Activated B cell treated with CpG ODN at 0.5 μM for 24 hours (primary cell): ENCODE data around the gene IL18. TPM values are rescaled to one million over a fixed set of nuclear protein-coding genes. Genes with fewer than 3 reads are reported as not detected.
A peak's percentile ranks its signal among the peaks of the same experiment; 100 is the strongest.

ENCODE experiments used
- ATAC-seq: fragments of 200-7000 bp; cut with Tn5 transposase; one replicate; pipeline ENCODE4 v1.10.0; 2021; ENCODE audit warnings: low read depth, mild to moderate bottlenecking, moderate library complexity
- CTCF ChIA-PET: fragments of 350-600 bp; sonication (Branson Sonifier 250); formaldehyde crosslinking; loops from one replicate; lab custom pipeline; 2021; ENCODE audit warnings: antibody characterized with exemption; lab: Charles Lee
- POLR2A ChIA-PET: fragments of 350-600 bp; sonication (Branson Sonifier 250); formaldehyde crosslinking; loops from one replicate; lab custom pipeline; 2021; ENCODE audit warnings: antibody characterized with exemption; lab: Charles Lee
- DNase-seq: peaks from one replicate; pipeline ENCODE4 v3.0.0; 2022
- H3K27ac Mint-ChIP-seq: one replicate; pipeline ENCODE4 v1.8.0; 2020; ENCODE audit warnings: mixed read lengths
- H3K27me3 Mint-ChIP-seq: one replicate; pipeline ENCODE4 v1.8.0; 2021; ENCODE audit warnings: mixed read lengths
- H3K36me3 Mint-ChIP-seq: one replicate; pipeline ENCODE4 v1.8.0; 2021; ENCODE audit warnings: low read depth, mixed read lengths
- H3K4me1 Mint-ChIP-seq: one replicate; pipeline ENCODE4 v1.8.0; 2021; ENCODE audit warnings: mixed read lengths
- H3K4me3 Mint-ChIP-seq: one replicate; pipeline ENCODE4 v1.8.0; 2020; ENCODE audit warnings: mild to moderate bottlenecking, mixed read lengths
- H3K9me3 Mint-ChIP-seq: one replicate; pipeline ENCODE4 v1.8.0; 2020; ENCODE audit warnings: mixed read lengths
- intact Hi-C: fragments of 100-400 bp; cut with micrococcal nuclease; formaldehyde crosslinking; loops from one replicate; pipeline ENCODE4 v1.15.1; 2024
- total RNA-seq: library from RNA; stranded (reverse); gene quantifications from 2 replicates; pipeline ENCODE4 v1.2.3, GENCODE V29; 2022
- TF ChIP-seq, protein P1 (sequence below): fragments of 200-600 bp; IDR thresholded peaks from one replicate; pipeline ENCODE4 v1.8.0; 2022; ENCODE audit warnings: antibody characterized with exemption, mild to moderate bottlenecking

IL18 gene
- total RNA-seq, 1 donor from 2014 or later, result 1.00 TPM

DNA sequence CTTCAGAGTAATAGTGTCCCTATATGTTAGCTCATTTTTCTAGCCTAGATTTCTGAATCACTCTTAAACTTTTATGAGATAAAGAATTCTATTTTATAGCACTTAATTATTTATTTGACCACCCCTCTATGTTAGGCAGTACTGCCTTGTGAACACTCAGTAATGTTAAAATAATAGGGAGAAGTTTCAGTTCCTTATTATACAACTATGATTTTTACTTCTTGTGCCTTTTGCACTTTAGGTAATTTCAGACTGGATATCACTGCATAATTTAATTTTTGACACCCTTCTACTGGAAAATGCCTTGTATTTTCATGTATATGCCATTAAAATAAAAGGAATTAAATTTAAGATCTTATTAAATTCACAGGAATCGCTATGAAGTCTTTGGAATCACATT is 14.5 kb upstream of the IL18 start:
- Mint-ChIP-seq H3K27me3 (peaks cover 9% of the 10 kb centered on the region), H3K27ac (no peak overlapping the region), H3K4me1 (peaks cover 31% of the 10 kb centered on the region), H3K4me3 (no peak overlapping the region), H3K9me3 (no peaks in the 10 kb centered on the region), H3K36me3 (no peaks in the 10 kb centered on the region)
- no peak for DNase-seq
- intact Hi-C loops, result loop anchor here (5.0 kb wide), 1 partner anchor 301 kb away; the partner anchor contains the start of genes CFAP68 and FDXACB1
- ChIA-PET CTCF (no interaction called here), POLR2A (no interaction called here)
- ATAC-seq, result no peak
- TF ChIP-seq, protein P1, sequence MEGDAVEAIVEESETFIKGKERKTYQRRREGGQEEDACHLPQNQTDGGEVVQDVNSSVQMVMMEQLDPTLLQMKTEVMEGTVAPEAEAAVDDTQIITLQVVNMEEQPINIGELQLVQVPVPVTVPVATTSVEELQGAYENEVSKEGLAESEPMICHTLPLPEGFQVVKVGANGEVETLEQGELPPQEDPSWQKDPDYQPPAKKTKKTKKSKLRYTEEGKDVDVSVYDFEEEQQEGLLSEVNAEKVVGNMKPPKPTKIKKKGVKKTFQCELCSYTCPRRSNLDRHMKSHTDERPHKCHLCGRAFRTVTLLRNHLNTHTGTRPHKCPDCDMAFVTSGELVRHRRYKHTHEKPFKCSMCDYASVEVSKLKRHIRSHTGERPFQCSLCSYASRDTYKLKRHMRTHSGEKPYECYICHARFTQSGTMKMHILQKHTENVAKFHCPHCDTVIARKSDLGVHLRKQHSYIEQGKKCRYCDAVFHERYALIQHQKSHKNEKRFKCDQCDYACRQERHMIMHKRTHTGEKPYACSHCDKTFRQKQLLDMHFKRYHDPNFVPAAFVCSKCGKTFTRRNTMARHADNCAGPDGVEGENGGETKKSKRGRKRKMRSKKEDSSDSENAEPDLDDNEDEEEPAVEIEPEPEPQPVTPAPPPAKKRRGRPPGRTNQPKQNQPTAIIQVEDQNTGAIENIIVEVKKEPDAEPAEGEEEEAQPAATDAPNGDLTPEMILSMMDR, result no peak

DNA sequence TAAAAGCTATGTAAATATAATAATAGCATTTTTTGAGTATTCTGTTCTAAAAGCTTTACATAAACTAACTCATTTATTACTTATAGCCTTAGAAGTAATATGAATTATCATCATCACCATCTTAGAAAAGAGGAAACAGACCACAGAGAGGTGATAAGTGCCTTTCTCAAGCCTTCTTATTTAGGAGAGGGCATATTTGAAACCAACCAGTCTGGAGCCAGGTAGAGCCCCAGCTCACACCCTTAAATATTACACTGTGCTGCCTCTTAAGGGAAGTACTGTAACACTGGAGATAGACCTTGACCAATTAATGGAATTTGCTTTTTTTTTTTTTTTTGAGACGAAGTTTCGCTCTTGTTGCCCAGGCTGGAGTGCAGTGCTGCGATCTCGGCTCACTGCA is 13.7 kb upstream of the IL18 start:
- DNase-seq (no peak), ATAC-seq (no peak)
- CTCF ChIA-PET, result interaction anchor here (0.7 kb wide), 1 partner anchor 39 kb away, joined by 3 read pairs; no protein-coding TSS in a partner anchor
- intact Hi-C loops, result loop anchor here (5.0 kb wide), 1 partner anchor 300 kb away; the partner anchor contains the start of genes CFAP68 and FDXACB1
- Mint-ChIP-seq H3K4me1 (peaks cover 24% of the 10 kb centered on the region), H3K27me3 (peaks cover 9% of the 10 kb centered on the region), H3K36me3 (no peaks in the 10 kb centered on the region), H3K27ac (no peak overlapping the region), H3K4me3 (no peak overlapping the region), H3K9me3 (no peaks in the 10 kb centered on the region)
- TF ChIP-seq, protein P1, result no peak
- POLR2A ChIA-PET, result interaction anchor here (0.7 kb wide), 1 partner anchor 1751 kb away, joined by 3 read pairs; no protein-coding TSS in a partner anchor

DNA sequence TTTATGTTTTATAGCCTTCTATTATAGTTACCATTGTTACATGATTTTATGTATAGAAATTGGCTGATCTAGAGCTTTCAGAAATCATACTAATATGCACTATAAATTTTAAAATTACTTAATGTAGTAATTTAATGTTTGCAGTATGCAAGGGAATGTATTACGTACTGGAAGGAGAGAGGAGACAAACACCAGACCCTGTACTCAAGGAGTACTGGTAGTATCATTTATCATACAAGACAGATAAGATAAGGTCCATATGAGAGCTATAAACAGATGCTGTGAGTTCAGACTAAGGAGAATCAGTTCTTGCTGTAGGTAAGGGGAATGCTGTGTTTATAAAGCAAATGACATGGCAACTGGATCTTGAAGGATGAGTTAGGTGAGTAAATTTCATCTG is 12.2 kb upstream of the IL18 start:
- no peak overlapping the region for H3K27ac Mint-ChIP-seq
- intact Hi-C loops, result loop anchor here (5.0 kb wide), 1 partner anchor 299 kb away; the partner anchor contains the start of genes CFAP68 and FDXACB1
- no peaks in the 10 kb centered on the region for H3K9me3 Mint-ChIP-seq
- ChIA-PET CTCF (no interaction called here), POLR2A (no interaction called here)
- no peak overlapping the region for H3K4me3 Mint-ChIP-seq
- no peak for DNase-seq
- ATAC-seq, result no peak
- H3K4me1 Mint-ChIP-seq, result peaks cover 24% of the 10 kb centered on the region
- H3K27me3 Mint-ChIP-seq, result peaks cover 9% of the 10 kb centered on the region
- no peaks in the 10 kb centered on the region for H3K36me3 Mint-ChIP-seq
- TF ChIP-seq, protein P1, result no peak

DNA sequence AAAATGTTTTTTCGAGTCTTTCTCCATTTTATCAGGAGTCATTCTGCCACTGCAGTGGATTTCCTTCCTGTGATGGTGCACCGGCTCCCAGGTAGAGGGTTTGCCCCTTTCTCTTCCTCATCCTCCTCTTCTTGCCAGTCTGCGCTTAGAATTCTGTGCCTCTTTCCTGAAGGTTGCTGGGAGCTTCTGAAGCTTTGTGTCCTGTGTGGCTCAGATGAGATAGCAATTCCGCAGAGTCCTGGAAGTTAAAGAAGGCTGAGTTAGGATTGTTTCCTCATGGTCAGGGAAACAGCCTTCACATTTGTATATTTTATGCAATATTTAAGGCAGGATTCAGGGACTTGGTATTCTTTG is 11.7 kb upstream of the IL18 start:
- intact Hi-C loops, result loop anchor here (1.0 to 5.0 kb wide), 3 partner anchors 62 to 298 kb away; partner anchors contain the start of genes CFAP68 and FDXACB1
- Mint-ChIP-seq H3K4me1 (peaks cover 24% of the 10 kb centered on the region), H3K27ac (no peak overlapping the region), H3K36me3 (no peaks in the 10 kb centered on the region), H3K9me3 (no peaks in the 10 kb centered on the region), H3K27me3 (peaks cover 9% of the 10 kb centered on the region), H3K4me3 (peak overlapping the region; percentile 1)
- POLR2A ChIA-PET, result no interaction called here
- ATAC-seq, result no peak
- TF ChIP-seq, protein P1, result no peak
- CTCF ChIA-PET, result no interaction called here
- DNase-seq, result no peak

DNA sequence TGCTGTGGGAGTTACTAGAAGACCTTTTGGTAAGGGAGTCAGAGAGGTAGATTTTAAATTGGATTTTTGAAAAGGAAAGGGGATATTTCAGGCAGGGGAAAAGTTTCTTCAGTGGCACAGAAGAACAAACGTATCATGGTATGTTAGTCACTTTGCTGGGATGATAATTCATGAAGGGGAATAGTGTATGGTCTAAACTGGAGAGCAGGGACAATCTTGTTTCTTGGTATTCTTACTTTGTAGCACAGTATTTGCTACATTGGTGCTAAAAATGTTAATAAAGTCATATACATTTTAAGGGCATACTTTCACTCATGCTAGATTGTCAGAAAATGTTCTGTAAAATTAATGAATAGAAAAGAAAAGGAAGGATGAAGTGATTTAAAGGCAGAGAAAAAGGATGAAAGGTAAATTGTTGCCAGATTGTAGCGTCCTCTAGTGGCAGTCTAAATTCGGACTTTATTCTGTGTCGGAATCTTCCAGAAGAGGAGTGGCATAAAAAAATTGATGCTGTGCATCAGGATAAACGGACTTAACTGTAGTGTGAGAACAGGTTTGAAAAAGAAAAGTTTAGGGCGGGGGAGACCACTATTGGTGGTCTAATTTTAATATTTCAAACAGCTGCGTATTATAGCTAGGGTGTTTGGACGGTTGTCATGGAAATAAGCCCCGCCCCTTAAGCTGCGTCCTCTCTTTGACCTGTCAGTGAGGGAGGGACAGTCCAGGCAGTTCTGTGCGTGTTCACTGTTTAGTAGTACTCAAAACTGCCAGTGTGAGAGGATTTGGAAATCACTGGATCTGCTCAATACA is 11.1 kb upstream of the IL18 start, which contains the start of gene BCO2:
Gene BCO2 (plus strand): TSS at position 724 of the 810 bp plus-strand sequence. CDS start 90 bp downstream, outside the sequence.
- ChIA-PET CTCF (no interaction called here), POLR2A (no interaction called here)
- Mint-ChIP-seq H3K27me3 (peaks cover 9% of the 10 kb centered on the region), H3K27ac (no peak within 1 kb of the TSS), H3K9me3 (no peaks in the 10 kb centered on the region), H3K4me1 (peaks cover 23% of the 10 kb centered on the region), H3K4me3 (peak within 1 kb of the TSS; percentile 46), H3K36me3 (no peaks in the 10 kb centered on the region)
- TF ChIP-seq, protein P1, result no peak
- peak; percentile 74 for ATAC-seq
- intact Hi-C loops, result loop anchor here (1.0 to 5.0 kb wide), 3 partner anchors 62 to 298 kb away; partner anchors contain the start of genes CFAP68 and FDXACB1
- peak; percentile 18 for DNase-seq
